Left ventricle myocardium inferior (tissue), 1 donor: ENCODE data around the gene UGT2B17. TPM values are rescaled to one million over a fixed set of nuclear protein-coding genes. Genes with fewer than 3 reads are reported as not detected.

Experiments
- DNase-seq: peaks from one replicate; pipeline ENCODE4 v3.0.0-alpha.2; 2020
- H3K27ac ChIP-seq: fragments of 200-600 bp; replicated peaks from 2 replicates; pipeline ENCODE4 v1.8.0; 2021
- H3K27me3 ChIP-seq: fragments of 200-600 bp; 2 replicates; pipeline ENCODE4 v1.8.0; 2021; ENCODE audit warnings: low read depth
- H3K36me3 ChIP-seq: fragments of 200-600 bp; 2 replicates; pipeline ENCODE4 v1.8.0; 2021
- H3K4me1 ChIP-seq: fragments of 200-600 bp; 2 replicates; pipeline ENCODE4 v1.8.0; 2021
- H3K4me3 ChIP-seq: fragments of 200-600 bp; 2 replicates; pipeline ENCODE4 v1.8.0; 2021; ENCODE audit warnings: mild to moderate bottlenecking, moderate library complexity
- H3K9me3 ChIP-seq: fragments of 200-600 bp; replicated peaks from 2 replicates; pipeline ENCODE4 v1.8.0; 2021
- intact Hi-C: fragments of 100-400 bp; cut with micrococcal nuclease; formaldehyde crosslinking; loops from one replicate; pipeline ENCODE4 v1.11.0; 2022
- total RNA-seq: library from RNA; stranded (reverse); fragmentation: NEBNext Ultra II Directional; extraction: Animal tissue kit (Norgen Biotek cat#: 25700); gene quantifications from one replicate; pipeline ENCODE4 v1.2.1, GENCODE V29; 2021
- TF ChIP-seq, protein P1 (sequence below): fragments of 200-600 bp; IDR thresholded peaks from 2 replicates; pipeline ENCODE4 v1.8.0; 2021; ENCODE audit warnings: antibody characterized with exemption, mild to moderate bottlenecking, borderline replicate concordance
- donor health status: DM: no; HTN: yes; CAD: no; lungs with severe emphysema.

UGT2B17 gene
- total RNA-seq, 1 donor from 2014 or later: not detected

DNA sequence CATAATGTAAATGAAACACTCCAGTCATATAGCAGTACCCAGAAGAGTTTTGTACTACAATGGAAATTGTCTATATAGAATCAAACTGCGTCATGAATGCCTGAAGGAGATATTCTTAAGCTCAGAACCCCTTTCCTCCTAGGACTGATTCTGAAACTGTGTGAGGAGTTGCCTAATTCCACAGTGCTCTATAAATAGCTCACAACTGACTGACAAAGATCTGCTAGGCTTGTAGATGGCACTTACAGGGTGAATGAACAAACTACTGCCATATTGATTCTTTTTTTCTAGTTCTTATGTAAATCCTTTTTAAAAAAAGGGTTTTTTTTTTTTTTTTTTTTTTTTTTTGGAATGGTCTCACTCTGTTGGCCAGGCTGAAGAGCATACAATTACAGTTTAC is 30.1 kb upstream of the UGT2B17 start:
- H3K27ac ChIP-seq: no peak overlapping the region
- DNase-seq: no peak
- peaks cover 4% of the 10 kb centered on the region for H3K4me1 ChIP-seq
- intact Hi-C loops: no loop called here
- H3K4me3 ChIP-seq: no peak overlapping the region
- H3K27me3 ChIP-seq: no peaks in the 10 kb centered on the region
- TF ChIP-seq, protein P1, sequence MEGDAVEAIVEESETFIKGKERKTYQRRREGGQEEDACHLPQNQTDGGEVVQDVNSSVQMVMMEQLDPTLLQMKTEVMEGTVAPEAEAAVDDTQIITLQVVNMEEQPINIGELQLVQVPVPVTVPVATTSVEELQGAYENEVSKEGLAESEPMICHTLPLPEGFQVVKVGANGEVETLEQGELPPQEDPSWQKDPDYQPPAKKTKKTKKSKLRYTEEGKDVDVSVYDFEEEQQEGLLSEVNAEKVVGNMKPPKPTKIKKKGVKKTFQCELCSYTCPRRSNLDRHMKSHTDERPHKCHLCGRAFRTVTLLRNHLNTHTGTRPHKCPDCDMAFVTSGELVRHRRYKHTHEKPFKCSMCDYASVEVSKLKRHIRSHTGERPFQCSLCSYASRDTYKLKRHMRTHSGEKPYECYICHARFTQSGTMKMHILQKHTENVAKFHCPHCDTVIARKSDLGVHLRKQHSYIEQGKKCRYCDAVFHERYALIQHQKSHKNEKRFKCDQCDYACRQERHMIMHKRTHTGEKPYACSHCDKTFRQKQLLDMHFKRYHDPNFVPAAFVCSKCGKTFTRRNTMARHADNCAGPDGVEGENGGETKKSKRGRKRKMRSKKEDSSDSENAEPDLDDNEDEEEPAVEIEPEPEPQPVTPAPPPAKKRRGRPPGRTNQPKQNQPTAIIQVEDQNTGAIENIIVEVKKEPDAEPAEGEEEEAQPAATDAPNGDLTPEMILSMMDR: no peak
- H3K36me3 ChIP-seq: no peaks in the 10 kb centered on the region
- no peaks in the 10 kb centered on the region for H3K9me3 ChIP-seq

DNA sequence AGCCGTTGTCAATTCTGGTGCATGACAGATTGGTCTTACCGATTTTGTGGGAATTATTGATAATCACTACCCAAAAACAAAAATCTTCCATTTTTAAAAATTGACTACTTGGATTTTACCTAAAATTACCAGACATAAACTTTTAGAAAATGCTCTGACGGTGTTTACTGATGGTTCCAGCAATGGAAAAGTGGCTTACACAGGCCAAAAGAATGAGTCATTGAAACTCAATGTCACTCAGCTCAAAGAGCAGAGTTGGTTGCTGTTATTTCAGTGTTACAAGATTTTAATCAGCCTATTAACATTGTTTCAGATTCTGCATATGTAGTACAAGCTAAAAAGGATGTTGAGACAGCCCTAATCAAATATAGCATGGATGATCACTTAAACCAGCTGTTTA is 23.0 kb upstream of the UGT2B17 start:
- Histone ChIP-seq H3K27ac (no peak overlapping the region), H3K36me3 (no peaks in the 10 kb centered on the region), H3K4me1 (no peaks in the 10 kb centered on the region), H3K27me3 (no peaks in the 10 kb centered on the region), H3K4me3 (no peak overlapping the region), H3K9me3 (no peaks in the 10 kb centered on the region)
- DNase-seq: no peak
- TF ChIP-seq, protein P1: no peak
- intact Hi-C loops: no loop called here

DNA sequence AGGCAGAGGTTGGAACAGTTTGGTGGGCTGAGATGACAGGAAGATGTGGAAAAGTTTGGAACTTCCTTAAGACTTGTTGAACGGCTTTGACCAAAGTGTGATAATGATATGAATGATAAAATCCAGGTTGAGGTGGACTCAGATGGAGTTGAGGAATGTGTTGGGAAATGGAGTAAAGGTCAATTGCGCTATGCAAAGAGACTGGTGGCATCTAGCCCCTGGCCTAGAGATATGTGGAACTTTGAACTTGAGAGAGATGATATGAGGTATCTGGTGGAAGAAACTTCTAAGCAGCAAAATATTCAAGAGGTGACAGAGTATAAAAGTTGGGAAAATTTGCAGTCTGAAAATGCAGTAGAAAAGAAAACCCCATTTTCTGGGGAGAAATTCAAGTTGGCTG is 21.4 kb upstream of the UGT2B17 start:
- TF ChIP-seq, protein P1: no peak

DNA sequence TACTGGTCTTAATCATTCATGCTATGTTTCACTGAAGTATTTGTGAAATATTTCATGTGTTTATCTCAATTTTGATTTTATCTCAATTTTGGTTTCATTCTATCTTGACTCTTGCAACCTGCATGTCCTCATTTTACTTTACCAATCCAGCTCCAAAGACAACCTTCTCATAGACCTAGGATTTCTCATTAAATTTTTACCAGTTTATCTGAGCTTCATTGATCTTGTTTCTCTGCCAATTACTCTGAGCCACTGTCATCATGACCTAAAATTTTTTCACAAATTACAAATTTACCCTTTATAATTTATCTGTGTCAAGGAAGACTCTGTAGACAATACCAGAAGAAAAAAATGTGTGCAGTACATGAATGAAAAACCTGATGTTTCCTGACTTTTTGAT is 18.6 kb upstream of the UGT2B17 start:
- no peak overlapping the region for H3K4me3 ChIP-seq
- H3K9me3 ChIP-seq: no peaks in the 10 kb centered on the region
- no peak for DNase-seq
- no peaks in the 10 kb centered on the region for H3K36me3 ChIP-seq
- intact Hi-C loops: no loop called here
- no peaks in the 10 kb centered on the region for H3K4me1 ChIP-seq
- H3K27me3 ChIP-seq: no peaks in the 10 kb centered on the region
- TF ChIP-seq, protein P1: no peak
- no peak overlapping the region for H3K27ac ChIP-seq

More for the DNA sequence above, 21.4 kb upstream of the UGT2B17 start:
- H3K9me3 ChIP-seq: no peaks in the 10 kb centered on the region
- no peak for DNase-seq
- no peak overlapping the region for H3K4me3 ChIP-seq
- no peak overlapping the region for H3K27ac ChIP-seq
- no peaks in the 10 kb centered on the region for H3K27me3 ChIP-seq
- intact Hi-C loops: no loop called here
- H3K36me3 ChIP-seq: no peaks in the 10 kb centered on the region
- H3K4me1 ChIP-seq: no peaks in the 10 kb centered on the region

DNA sequence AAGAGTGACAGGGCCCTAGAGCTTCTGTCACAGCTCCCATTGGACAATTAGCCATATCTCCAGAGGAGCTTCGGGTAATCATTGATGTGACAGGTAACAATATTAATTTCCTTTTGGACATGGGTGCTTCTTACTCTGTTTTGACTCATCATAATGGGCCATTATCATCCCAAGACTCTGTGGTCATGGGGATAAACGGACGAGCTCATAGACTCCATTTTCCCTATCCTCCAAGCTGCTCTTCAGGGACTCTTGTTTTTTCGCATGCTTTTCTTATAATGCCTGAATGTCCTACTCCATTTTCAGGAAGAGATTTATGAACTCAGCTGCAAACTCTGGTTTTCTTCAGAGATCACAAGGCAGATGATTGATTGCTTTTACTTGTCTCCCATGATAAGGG is 17.0 kb upstream of the UGT2B17 start:
- H3K36me3 ChIP-seq: no peaks in the 10 kb centered on the region
- intact Hi-C loops: no loop called here
- H3K27ac ChIP-seq: no peak overlapping the region

More for the DNA sequence above, 17.0 kb upstream of the UGT2B17 start:
- no peaks in the 10 kb centered on the region for H3K9me3 ChIP-seq
- TF ChIP-seq, protein P1: no peak
- no peak overlapping the region for H3K4me3 ChIP-seq
- no peaks in the 10 kb centered on the region for H3K27me3 ChIP-seq
- no peak for DNase-seq
- H3K4me1 ChIP-seq: no peaks in the 10 kb centered on the region
